Chondrocyte (in vitro differentiated cells): Measurements from ENCODE around the gene ADAMTSL1. TPM values are rescaled to one million over a fixed set of nuclear protein-coding genes. Genes with fewer than 3 reads are reported as not detected.

Experiments used
- DNase-seq: peaks from one replicate; pipeline ENCODE4 v3.0.0; 2021; ENCODE audit warnings: mixed read lengths, low spot score
- H3K27ac Mint-ChIP-seq: one replicate; pipeline ENCODE4 v1.8.0; 2021; ENCODE audit warnings: mild to moderate bottlenecking, moderate library complexity, mixed read lengths; ENCODE audit not compliant: unreplicated experiment
- H3K27me3 Mint-ChIP-seq: 2 replicates; pipeline ENCODE4 v1.8.0; 2021; ENCODE audit warnings: low read depth, mixed read lengths
- H3K36me3 Mint-ChIP-seq: 2 replicates; pipeline ENCODE4 v1.8.0; 2021; ENCODE audit warnings: low read depth, mixed read lengths
- H3K4me1 Mint-ChIP-seq: 2 replicates; pipeline ENCODE4 v1.8.0; 2021; ENCODE audit warnings: low read depth, mild to moderate bottlenecking, mixed read lengths
- H3K4me3 Mint-ChIP-seq: one replicate; pipeline ENCODE4 v1.8.0; 2021; ENCODE audit warnings: mild to moderate bottlenecking, moderate library complexity, mixed read lengths; ENCODE audit not compliant: unreplicated experiment
- H3K9me3 Mint-ChIP-seq: 2 replicates; pipeline ENCODE4 v1.8.0; 2021; ENCODE audit warnings: low read depth, mixed read lengths
- total RNA-seq: library from RNA; stranded (reverse); gene quantifications from 3 replicates; pipeline ENCODE4 v1.2.1, GENCODE V29; 2021
- TF ChIP-seq, protein P1 (sequence below): fragments of 200-600 bp; sonication (generic); IDR thresholded peaks from 2 replicates; pipeline ENCODE4 v1.5.0; 2021; ENCODE audit warnings: antibody characterized with exemption, mild to moderate bottlenecking, moderate library complexity

The ADAMTSL1 gene
- total RNA-seq, 1 donor from 2014 or later: 1.0 TPM

DNA sequence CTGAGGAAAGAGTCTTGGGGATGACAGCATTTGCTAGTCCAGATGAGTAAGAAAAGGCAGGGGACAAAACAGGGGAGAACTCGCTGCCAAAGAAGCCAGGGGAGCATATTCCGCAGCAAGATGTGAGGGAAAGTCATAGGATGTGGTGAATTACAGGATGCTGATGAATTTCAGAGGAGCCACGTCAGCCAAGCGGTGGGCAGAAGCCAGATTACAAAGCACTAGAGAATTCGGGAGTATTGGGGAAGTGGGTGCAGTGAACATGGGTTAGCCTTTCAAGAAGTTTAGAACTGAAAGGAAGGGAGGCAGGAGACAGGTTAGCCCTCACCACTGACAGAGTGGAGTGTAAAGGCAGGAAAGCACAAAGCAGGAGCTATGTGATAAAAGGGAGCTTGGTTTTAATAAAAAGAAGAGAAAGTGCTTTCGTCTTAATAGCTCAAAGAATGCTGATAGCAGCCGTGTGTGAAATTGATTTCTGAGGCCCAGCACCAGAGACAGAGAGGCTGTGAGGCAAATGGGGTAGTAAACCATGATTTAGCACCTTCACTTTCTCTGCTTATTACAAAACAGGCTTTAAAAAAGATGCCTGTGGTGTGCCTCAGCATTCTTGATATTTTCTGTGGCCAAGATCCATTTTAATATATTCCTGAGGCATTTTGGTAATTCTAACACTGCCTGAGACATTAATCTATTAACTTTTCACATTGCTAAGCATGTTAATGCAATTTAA lies 16.9 kb downstream of the ADAMTSL1 start:
- H3K4me1 Mint-ChIP-seq: peaks cover 22% of the 10 kb centered on the region
- H3K27me3 Mint-ChIP-seq: no peaks in the 10 kb centered on the region
- TF ChIP-seq, protein P1, sequence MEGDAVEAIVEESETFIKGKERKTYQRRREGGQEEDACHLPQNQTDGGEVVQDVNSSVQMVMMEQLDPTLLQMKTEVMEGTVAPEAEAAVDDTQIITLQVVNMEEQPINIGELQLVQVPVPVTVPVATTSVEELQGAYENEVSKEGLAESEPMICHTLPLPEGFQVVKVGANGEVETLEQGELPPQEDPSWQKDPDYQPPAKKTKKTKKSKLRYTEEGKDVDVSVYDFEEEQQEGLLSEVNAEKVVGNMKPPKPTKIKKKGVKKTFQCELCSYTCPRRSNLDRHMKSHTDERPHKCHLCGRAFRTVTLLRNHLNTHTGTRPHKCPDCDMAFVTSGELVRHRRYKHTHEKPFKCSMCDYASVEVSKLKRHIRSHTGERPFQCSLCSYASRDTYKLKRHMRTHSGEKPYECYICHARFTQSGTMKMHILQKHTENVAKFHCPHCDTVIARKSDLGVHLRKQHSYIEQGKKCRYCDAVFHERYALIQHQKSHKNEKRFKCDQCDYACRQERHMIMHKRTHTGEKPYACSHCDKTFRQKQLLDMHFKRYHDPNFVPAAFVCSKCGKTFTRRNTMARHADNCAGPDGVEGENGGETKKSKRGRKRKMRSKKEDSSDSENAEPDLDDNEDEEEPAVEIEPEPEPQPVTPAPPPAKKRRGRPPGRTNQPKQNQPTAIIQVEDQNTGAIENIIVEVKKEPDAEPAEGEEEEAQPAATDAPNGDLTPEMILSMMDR: no peak
- H3K27ac Mint-ChIP-seq: no peak overlapping the region
- H3K9me3 Mint-ChIP-seq: no peaks in the 10 kb centered on the region
- DNase-seq: no peak
- H3K36me3 Mint-ChIP-seq: no peaks in the 10 kb centered on the region
- no peak overlapping the region for H3K4me3 Mint-ChIP-seq

GRCh38 chr9:18492612-18493011 lies 18.7 kb downstream of the ADAMTSL1 start:
- no peaks in the 10 kb centered on the region for H3K36me3 Mint-ChIP-seq
- H3K27me3 Mint-ChIP-seq: no peaks in the 10 kb centered on the region
- H3K4me1 Mint-ChIP-seq: peaks cover 22% of the 10 kb centered on the region
- H3K27ac Mint-ChIP-seq: no peak overlapping the region
- no peak overlapping the region for H3K4me3 Mint-ChIP-seq
- no peak for DNase-seq
- TF ChIP-seq, protein P1: no peak
- H3K9me3 Mint-ChIP-seq: no peaks in the 10 kb centered on the region

GRCh38 chr9:18493451-18493993 lies 19.6 kb downstream of the ADAMTSL1 start:
- Mint-ChIP-seq H3K9me3 (no peaks in the 10 kb centered on the region), H3K36me3 (no peaks in the 10 kb centered on the region), H3K4me1 (peaks cover 22% of the 10 kb centered on the region), H3K27ac (peak overlapping the region; percentile 33), H3K4me3 (no peak overlapping the region), H3K27me3 (no peaks in the 10 kb centered on the region)
- DNase-seq: no peak
- TF ChIP-seq, protein P1: no peak

GRCh38 chr9:18495065-18495464 lies 21.1 kb downstream of the ADAMTSL1 start:
- peaks cover 22% of the 10 kb centered on the region for H3K4me1 Mint-ChIP-seq
- TF ChIP-seq, protein P1: no peak
- H3K9me3 Mint-ChIP-seq: no peaks in the 10 kb centered on the region
- no peak for DNase-seq
- no peaks in the 10 kb centered on the region for H3K27me3 Mint-ChIP-seq
- no peaks in the 10 kb centered on the region for H3K36me3 Mint-ChIP-seq
- no peak overlapping the region for H3K4me3 Mint-ChIP-seq
- H3K27ac Mint-ChIP-seq: no peak overlapping the region

DNA sequence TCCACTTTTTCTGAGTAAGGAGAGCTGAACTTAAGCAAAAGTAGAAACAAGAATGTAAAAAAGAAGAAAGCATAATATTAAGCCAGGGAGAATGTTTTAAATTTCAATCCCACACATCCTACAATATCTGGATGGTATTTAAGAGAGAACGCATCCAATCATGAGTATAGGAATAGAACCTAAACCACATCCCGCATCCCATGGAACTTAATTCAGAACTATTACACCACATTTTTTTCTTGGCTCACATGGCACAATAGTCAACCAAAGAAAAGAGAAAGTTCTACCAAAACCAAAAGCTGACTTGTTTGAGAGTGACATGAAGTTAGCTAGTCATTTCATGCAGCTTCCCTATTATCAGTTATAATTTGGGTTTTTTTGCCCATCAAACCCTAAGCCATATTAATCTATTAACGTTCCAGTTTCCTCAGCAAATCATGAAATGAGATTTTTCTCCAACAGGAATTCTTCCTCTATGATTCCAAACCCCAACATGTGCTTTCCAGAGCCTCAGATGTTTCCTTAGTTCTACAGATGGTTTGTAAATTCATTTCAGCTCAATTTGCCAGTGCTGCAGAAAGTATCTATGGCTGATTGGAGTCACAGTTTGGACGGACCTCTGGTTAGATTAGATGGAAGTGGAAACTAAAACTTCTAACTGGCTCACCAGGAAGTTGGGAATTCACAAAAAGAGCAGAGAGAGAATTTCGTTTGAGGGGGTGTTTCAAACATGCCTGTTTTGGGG lies 22.5 kb downstream of the ADAMTSL1 start:
- DNase-seq: no peak
- Mint-ChIP-seq H3K27ac (no peak overlapping the region), H3K4me3 (no peak overlapping the region), H3K36me3 (no peaks in the 10 kb centered on the region), H3K27me3 (no peaks in the 10 kb centered on the region), H3K4me1 (peaks cover 22% of the 10 kb centered on the region), H3K9me3 (no peaks in the 10 kb centered on the region)
- TF ChIP-seq, protein P1: no peak
